Sigmoid colon (tissue), 7 donors: ENCODE results near the gene CLTB. TPM values are rescaled to one million over a fixed set of nuclear protein-coding genes. Genes with fewer than 3 reads are reported as not detected.

Source experiments
- DNase-seq: peaks from one replicate; pipeline ENCODE4 v3.0.0-alpha.2; 2019
- H3K27ac ChIP-seq, 4 donors: fragments of 200-600 bp; sonication (generic); one replicate each; pipeline ENCODE4 v1.5.1; 2016 to 2019; ENCODE audit warnings: mild to moderate bottlenecking in 1 of 4
- H3K27me3 ChIP-seq, 3 donors: fragments of 200-600 bp; sonication (generic); one replicate each; pipeline ENCODE4 v1.5.1; 2019; ENCODE audit warnings: mild to moderate bottlenecking in 1 of 3
- H3K36me3 ChIP-seq, 4 donors: fragments of 200-600 bp; sonication (generic); one replicate each; pipeline ENCODE4 v1.5.1; 2016 to 2019
- H3K4me1 ChIP-seq, 4 donors: fragments of 200-600 bp; sonication (generic); one replicate each; pipeline ENCODE4 v1.5.1; 2017 to 2019
- H3K4me3 ChIP-seq, 4 donors: fragments of 200-600 bp; sonication (generic); one replicate each; pipeline ENCODE4 v1.5.1; 2017 to 2019; ENCODE audit warnings: mild to moderate bottlenecking in 2 of 4, moderate library complexity in 1 of 4
- H3K9me3 ChIP-seq, 4 donors: fragments of 200-600 bp in 3 of 4; sonication (generic) in 3 of 4; one replicate each; pipeline versions ENCODE4 v1.5.1 to v1.6.1; 2013 to 2019
- EP300 ChIP-seq, 4 donors: sonication (generic); formaldehyde crosslinking; IDR thresholded peaks; one replicate each; pipeline ENCODE4 v1.6.1; 2017; ENCODE audit warnings: antibody characterized with exemption in 4 of 4
- POLR2A ChIP-seq, 2 donors: fragments of 450-650 bp; IDR thresholded peaks; one replicate each; pipeline ENCODE4 v1.6.1; 2016; ENCODE audit warnings: antibody characterized with exemption in 2 of 2, mild to moderate bottlenecking in 2 of 2, moderate library complexity in 2 of 2
- POLR2AphosphoS5 ChIP-seq, 4 donors: sonication (generic); formaldehyde crosslinking; IDR thresholded peaks; one replicate each; pipeline ENCODE4 v1.6.1; 2017; ENCODE audit warnings: antibody characterized with exemption in 4 of 4
- WGBS, 2 donors: extraction: QIAGEN DNeasy Blood & Tissue Kit; methylation state at CpG; one replicate each; pipeline ENCODE4 v1.1.7; 2013; 5-methylcytosine and 5-hydroxymethylcytosine counted together
- intact Hi-C: fragments of 100-400 bp; cut with DNase I; formaldehyde crosslinking; loops from one replicate; pipeline ENCODE4 v1.15.1; 2023
- polyA plus RNA-seq, 3 donors: library from polyadenylated mRNA; stranded (reverse); fragments of 200-250 nt; gene quantifications; one replicate each; pipeline ENCODE4 v1.2.3, GENCODE V29; 2013
- total RNA-seq, 4 donors: library from RNA; depleted of rRNA; stranded (reverse); fragments of >200 nt; gene quantifications; one replicate each; pipeline ENCODE4 v1.1.0, GENCODE V29; 2016
- TF ChIP-seq, protein P1 (sequence below), 4 experiments: fragments of 450-650 bp in 3 of 4; fragments of 200-600 bp in 1 of 4; IDR thresholded peaks; one replicate each; pipeline ENCODE4 v1.5.1; 2016 to 2019; ENCODE audit warnings: antibody characterized with exemption in 4 of 4, mild to moderate bottlenecking in 3 of 4, moderate library complexity in 2 of 4
- donor health status: healthy with polysubstance abuse.
- donor health status: Bipolar disorder and iron deficiency.
- donor health status: healthy.

The CLTB gene
- total and polyA plus RNA-seq, 7 donors = 129 to 403 (median 163) TPM

DNA sequence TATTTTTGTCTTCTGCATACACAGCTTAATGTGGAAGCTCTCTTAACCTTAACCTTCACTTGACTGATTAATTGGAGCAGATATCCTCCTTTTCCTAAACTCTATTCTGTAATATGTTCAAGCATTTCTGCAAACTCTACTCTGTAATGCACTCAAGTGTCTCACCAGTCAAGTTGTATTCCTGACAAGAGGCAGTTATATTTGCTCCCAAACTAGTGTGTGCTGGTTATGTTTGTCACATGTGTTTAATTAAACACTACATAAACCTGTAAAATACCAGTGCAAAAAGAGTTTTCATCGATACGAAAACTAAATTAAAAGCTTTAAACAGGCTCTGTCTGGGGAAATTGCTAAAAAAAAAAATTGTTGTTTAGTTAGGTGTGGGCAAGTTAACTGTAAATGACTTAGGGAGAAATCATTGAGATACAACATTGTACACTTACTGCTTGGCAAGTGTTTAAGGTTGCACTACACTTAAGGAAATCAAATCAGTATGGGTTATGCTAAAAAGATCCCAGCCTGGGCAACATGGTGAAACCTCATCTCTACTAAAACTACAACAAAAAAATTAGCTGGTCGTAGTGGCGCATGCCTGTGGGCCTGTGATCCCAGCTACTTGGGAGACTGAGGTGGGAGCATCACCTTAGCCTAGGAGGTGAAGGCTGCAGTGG is 38.5 kb upstream of the CLTB start:
- Histone ChIP-seq H3K27me3 (no peaks in the 10 kb centered on the region), H3K4me1 (peaks cover 0 to 15% (median 12%) of the 10 kb centered on the region in 4 donors), H3K27ac (no peak overlapping the region), H3K9me3 (no peaks in the 10 kb centered on the region), H3K4me3 (no peak overlapping the region), H3K36me3 (peaks cover 0 to 10% (median 0%) of the 10 kb centered on the region in 4 donors)
- DNase-seq = no peak
- TF ChIP-seq EP300 (IDR thresholded peaks at IDR 0.05) = no peak
- no peak for TF ChIP-seq POLR2AphosphoS5 (IDR thresholded peaks at IDR 0.05)
- TF ChIP-seq POLR2A (IDR thresholded peaks at IDR 0.05) = no peak
- TF ChIP-seq, protein P1, sequence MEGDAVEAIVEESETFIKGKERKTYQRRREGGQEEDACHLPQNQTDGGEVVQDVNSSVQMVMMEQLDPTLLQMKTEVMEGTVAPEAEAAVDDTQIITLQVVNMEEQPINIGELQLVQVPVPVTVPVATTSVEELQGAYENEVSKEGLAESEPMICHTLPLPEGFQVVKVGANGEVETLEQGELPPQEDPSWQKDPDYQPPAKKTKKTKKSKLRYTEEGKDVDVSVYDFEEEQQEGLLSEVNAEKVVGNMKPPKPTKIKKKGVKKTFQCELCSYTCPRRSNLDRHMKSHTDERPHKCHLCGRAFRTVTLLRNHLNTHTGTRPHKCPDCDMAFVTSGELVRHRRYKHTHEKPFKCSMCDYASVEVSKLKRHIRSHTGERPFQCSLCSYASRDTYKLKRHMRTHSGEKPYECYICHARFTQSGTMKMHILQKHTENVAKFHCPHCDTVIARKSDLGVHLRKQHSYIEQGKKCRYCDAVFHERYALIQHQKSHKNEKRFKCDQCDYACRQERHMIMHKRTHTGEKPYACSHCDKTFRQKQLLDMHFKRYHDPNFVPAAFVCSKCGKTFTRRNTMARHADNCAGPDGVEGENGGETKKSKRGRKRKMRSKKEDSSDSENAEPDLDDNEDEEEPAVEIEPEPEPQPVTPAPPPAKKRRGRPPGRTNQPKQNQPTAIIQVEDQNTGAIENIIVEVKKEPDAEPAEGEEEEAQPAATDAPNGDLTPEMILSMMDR (IDR thresholded peaks at IDR 0.05) = no peak
- intact Hi-C loops = no loop called here
- 97 to 99% methylated on average over 4 of the region's 4 CpGs for WGBS, 2 donors

DNA sequence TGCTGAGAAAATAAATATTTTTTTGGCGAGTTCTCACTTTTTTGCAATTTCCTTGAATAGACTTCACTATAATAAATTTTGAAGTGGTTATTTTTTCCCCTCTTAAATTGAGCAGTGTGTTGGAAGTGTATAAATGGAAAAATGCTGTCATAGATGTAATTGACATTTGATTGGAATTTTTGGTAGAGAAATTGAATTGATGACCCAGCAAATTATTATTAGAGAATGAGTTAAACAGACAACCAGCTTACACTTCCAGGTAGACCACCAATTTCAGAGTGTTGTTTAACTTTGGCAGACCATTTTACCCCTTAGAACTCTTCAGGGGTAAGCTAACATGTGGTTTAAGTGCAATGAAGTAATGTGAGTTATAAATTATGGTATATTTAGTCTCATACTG is 33.7 kb upstream of the CLTB start:
- Histone ChIP-seq H3K4me3 (no peak overlapping the region), H3K4me1 (peaks cover 0 to 27% (median 25%) of the 10 kb centered on the region in 4 donors), H3K27ac (no peak overlapping the region), H3K9me3 (no peaks in the 10 kb centered on the region), H3K36me3 (peaks cover 0 to 10% (median 0%) of the 10 kb centered on the region in 4 donors), H3K27me3 (no peaks in the 10 kb centered on the region)
- WGBS, 2 donors = 85 to 86% methylated on average over 1 of the region's 1 CpG
- intact Hi-C loops = no loop called here
- TF ChIP-seq, protein P1 (IDR thresholded peaks at IDR 0.05) = no peak
- TF ChIP-seq POLR2A (IDR thresholded peaks at IDR 0.05) (no peak), POLR2AphosphoS5 (IDR thresholded peaks at IDR 0.05) (no peak), EP300 (IDR thresholded peaks at IDR 0.05) (no peak)
- no peak for DNase-seq

DNA sequence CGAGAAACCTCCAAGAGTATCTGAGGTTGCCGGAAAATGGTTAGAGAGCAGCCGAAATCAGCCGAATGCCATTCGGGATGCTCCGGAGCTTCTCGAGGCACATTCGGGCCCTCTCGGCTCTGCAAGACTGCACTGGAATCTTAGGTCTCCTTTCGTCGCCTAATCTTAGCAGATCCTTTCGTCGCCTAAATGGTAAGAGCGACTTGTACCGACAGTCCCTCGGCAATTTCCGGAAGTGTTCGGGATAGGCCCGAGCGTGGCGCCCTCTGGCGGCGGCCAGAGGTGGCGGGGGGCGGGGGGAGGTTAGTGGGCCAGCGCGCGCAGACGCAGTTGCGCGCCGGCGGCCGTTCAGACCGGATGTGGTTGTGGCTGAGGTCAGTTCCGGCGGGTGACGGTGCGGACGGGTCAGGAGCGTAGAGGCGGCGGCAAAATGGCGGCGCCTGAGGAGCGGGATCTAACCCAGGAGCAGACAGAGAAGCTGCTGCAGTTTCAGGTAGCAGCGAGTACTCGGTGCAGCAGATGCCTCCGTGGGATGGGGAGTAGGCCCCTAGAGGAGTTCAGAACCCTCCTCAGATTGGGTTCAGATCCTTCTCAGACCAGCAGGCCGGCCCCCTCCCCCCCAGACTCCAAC is 31.8 kb upstream of the CLTB start, which contains the start of gene FAF2:
Gene FAF2, plus strand, starts transcription at position 408 of the 631 bp plus-strand sequence. Its CDS starts 23 bp downstream, at position 431.
- H3K36me3 ChIP-seq = peaks cover 0 to under 1% (median 0%) of the 10 kb centered on the region in 4 donors
- peak; percentile 98 for DNase-seq
- H3K4me1 ChIP-seq = peaks cover 0 to 27% (median 25%) of the 10 kb centered on the region in 4 donors
- H3K9me3 ChIP-seq = no peaks in the 10 kb centered on the region
- 0% methylated on average over 50 of the region's 50 CpGs for WGBS, 2 donors
- peak within 1 kb of the TSS; percentile 94 to 98 (median 96) for H3K27ac ChIP-seq
- H3K4me3 ChIP-seq = peak within 1 kb of the TSS; percentile 65 to 99 (median 94)
- H3K27me3 ChIP-seq = no peaks in the 10 kb centered on the region
- TF ChIP-seq POLR2AphosphoS5 (IDR thresholded peaks at IDR 0.05) (peak; percentile 94 to 97 (median 96)), EP300 (IDR thresholded peaks at IDR 0.05) (peak in 1 of 4 donors; percentile 16), POLR2A (IDR thresholded peaks at IDR 0.05) (peak; percentile 67 to 85)
- TF ChIP-seq, protein P1 (IDR thresholded peaks at IDR 0.05) = peak; percentile 88 to 98 (median 96)
- intact Hi-C loops = loop anchor here (1.0 to 2.0 kb wide), 3 partner anchors 32 to 95 kb away; partner anchors contain the start of genes CLTB and RNF44

DNA sequence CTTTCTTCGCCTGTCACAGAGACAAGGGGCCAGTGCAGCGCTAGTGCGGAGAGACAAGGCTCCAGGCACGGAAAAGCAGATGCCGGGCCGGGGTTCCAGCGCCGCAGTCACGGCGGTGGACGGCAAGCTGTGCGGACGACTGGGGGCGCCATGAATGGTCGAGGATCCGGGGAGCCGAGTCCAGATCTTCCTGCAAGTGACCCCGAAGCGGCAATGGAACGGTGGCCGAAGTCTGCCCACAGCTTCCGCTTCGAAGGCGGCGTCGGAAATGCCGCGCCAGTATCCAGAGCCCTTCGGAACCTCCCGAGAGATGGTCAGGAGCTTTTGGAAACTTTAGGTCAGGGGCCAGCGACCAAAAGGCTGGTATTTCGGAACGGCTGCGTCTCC is 31.2 kb upstream of the CLTB start:
- Histone ChIP-seq H3K36me3 (no peaks in the 10 kb centered on the region), H3K9me3 (no peaks in the 10 kb centered on the region), H3K27me3 (no peaks in the 10 kb centered on the region), H3K4me1 (peaks cover 0 to 27% (median 25%) of the 10 kb centered on the region in 4 donors), H3K27ac (peak overlapping the region; percentile 94 to 98 (median 96)), H3K4me3 (peak overlapping the region; percentile 65 to 99 (median 94))
- 0% methylated on average over 34 of the region's 34 CpGs for WGBS, 2 donors
- DNase-seq = no peak
- intact Hi-C loops = loop anchor here (2.0 kb wide), 1 partner anchor 95 kb away; no protein-coding TSS in a partner anchor
- TF ChIP-seq POLR2AphosphoS5 (IDR thresholded peaks at IDR 0.05) (peak in 1 of 4 donors; percentile 8), EP300 (IDR thresholded peaks at IDR 0.05) (no peak)
- TF ChIP-seq, protein P1 (IDR thresholded peaks at IDR 0.05) = no peak
